Retina (tissue), 1 donor: ENCODE data around the gene ELF4.

Experiments used
- DNase-seq: peaks from one replicate; pipeline ENCODE4 v3.0.0-alpha.2; 2016

ELF4 gene

GRCh38 chrX:130039847-130040246, 70.5 kb downstream of the ELF4 start:
- no peak for DNase-seq

- DNase-seq, result no peak
Measured at GRCh38 chrX:130034178-130034577, 76.1 kb downstream of the ELF4 start.

GRCh38 chrX:130032552-130032951, 77.7 kb downstream of the ELF4 start:
- DNase-seq, result no peak

GRCh38 chrX:130030826-130031225, 79.5 kb downstream of the ELF4 start:
- DNase-seq, result no peak

GRCh38 chrX:130028196-130028595, 82.1 kb downstream of the ELF4 start:
- peak; percentile 4 for DNase-seq

GRCh38 chrX:130027569-130027968, 82.7 kb downstream of the ELF4 start:
- DNase-seq, result no peak

GRCh38 chrX:130025256-130025655, 85.0 kb downstream of the ELF4 start:
- no peak for DNase-seq

- DNase-seq, result no peak
Measured at GRCh38 chrX:130024127-130024526, 86.2 kb downstream of the ELF4 start.

- DNase-seq, result no peak
Measured at GRCh38 chrX:130020661-130021324, 89.5 kb downstream of the ELF4 start.

- DNase-seq, result no peak
Measured at GRCh38 chrX:130018143-130018542, 92.2 kb downstream of the ELF4 start.

GRCh38 chrX:130015181-130015580, 95.1 kb downstream of the ELF4 start:
- DNase-seq, result no peak
